ENCODE measurements around the gene CCDC174.
"Not testable (repeated sequence)": the region's sequence is repeated elsewhere in the genome, so short reads cannot be mapped to it uniquely, and the experiment has no call there.

Gene CCDC174

GRCh38 chr3:14651440-14652251 lies at the start of gene CCDC174:
Gene CCDC174, plus strand, starts transcription at chr3:14651762. Its CDS starts 75 bp downstream, at chr3:14651837.
- H3K9me3 Mint-ChIP-seq = no peaks in the 10 kb centered on the region
- H3K4me1 Mint-ChIP-seq = peaks cover 8 to 33% of the 10 kb centered on the region in 2 donors
- no peaks in the 10 kb centered on the region for H3K27me3 Mint-ChIP-seq
- ATAC-seq (replicated peaks) (peak; percentile 98), DNase-seq (peak; percentile 96)
- peaks cover 8 to 11% of the 10 kb centered on the region in 2 donors for H3K36me3 Mint-ChIP-seq
- peak within 1 kb of the TSS; percentile 95 to 97 for H3K4me3 Mint-ChIP-seq
- peak within 1 kb of the TSS; percentile 98 for H3K27ac Mint-ChIP-seq

DNA sequence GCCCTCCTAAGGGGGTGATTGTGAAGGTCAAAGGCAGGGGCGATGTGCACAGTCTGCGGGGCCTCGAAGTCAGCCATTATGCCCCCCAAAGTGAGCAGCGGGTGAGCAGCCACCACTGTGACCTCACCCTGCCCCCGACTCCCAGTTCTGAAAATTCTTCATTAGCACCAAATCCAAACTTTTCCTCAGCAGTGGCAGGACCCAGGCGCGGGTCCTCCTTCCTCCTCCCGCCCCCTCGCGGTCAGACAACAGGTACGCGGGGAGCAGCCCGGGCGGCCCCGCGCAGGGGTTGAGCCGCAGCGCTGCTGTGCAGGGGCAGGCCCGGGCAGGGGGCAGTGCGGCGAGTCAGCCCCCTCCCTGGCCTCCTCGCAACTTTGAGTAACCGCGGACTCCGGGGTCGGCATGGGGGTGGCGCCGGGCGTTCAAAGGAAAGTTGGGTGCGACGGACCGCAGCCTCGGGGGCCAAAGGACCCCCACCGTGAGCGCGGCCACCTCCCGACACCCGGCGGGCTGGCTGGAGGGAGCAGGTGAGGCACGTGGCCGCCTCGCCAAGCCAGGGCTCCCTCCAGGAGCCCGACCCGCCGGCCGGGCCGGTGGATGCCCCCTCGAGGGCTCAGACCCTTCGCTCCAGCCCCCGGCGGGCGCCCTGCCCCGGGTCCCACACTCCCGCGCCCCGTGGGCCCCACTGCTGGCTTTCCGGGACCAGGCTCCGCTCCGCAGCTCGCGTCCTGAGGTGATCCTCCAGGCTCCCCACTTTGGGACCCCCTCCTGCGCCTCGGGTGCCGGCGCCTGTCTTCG lies 49.4 kb upstream of the CCDC174 start:
- Mint-ChIP-seq H3K27me3 (peaks cover 65 to 81% of the 10 kb centered on the region in 2 donors), H3K4me1 (no peaks in the 10 kb centered on the region), H3K4me3 (no peak overlapping the region), H3K9me3 (peaks cover 8 to 13% of the 10 kb centered on the region in 2 donors), H3K36me3 (peaks cover 2 to 4% of the 10 kb centered on the region in 2 donors), H3K27ac (no peak overlapping the region)
- ATAC-seq (replicated peaks) = no peak
- no peak for DNase-seq

DNA sequence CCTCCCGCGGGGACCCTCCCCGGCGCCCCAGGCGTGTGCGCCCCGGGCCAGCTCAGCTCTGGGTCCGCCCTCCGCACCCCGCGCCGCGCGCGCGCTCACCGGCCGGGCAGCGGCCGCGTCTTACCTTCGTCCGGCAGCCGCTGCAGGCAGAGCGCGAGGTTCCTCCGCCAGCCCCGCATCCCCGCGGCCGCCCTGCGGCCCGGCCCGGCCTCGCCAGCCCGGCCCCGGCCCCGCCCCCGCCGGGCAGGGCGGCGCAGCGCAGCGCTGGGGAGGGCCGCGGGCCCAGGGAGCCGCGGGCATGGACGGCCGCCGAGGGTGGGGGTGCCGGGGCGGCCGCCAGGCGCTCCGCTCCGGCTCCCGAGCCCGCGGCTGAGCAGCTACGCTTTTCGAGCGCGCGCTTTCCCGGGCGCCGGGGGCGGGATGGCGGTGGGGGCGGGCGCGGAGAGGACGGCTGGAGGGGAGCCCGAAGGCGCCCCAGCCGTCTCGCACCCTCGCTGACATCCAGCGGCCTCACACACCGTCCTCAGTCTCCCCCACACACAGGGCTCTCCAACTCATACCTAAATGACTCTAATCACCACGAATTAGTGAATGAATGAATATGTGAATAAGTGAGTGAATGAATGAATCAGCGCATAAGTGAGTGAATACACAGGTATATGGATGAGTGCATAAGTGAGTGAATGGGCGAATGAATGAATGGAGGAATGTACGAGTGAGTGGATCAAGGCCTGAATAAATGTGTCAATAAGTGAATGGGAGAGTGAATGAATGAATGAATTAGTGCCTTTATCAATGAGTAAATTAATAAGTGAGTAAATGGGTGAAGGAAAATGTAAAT lies 48.5 kb upstream of the CCDC174 start:
- DNase-seq (no peak), ATAC-seq (replicated peaks) (no peak)
- Mint-ChIP-seq H3K27ac (no peak overlapping the region), H3K4me3 (no peak overlapping the region), H3K36me3 (peaks cover 2 to 4% of the 10 kb centered on the region in 2 donors), H3K4me1 (no peaks in the 10 kb centered on the region), H3K27me3 (peaks cover 64 to 84% of the 10 kb centered on the region in 2 donors), H3K9me3 (peaks cover 8 to 13% of the 10 kb centered on the region in 2 donors)

DNA sequence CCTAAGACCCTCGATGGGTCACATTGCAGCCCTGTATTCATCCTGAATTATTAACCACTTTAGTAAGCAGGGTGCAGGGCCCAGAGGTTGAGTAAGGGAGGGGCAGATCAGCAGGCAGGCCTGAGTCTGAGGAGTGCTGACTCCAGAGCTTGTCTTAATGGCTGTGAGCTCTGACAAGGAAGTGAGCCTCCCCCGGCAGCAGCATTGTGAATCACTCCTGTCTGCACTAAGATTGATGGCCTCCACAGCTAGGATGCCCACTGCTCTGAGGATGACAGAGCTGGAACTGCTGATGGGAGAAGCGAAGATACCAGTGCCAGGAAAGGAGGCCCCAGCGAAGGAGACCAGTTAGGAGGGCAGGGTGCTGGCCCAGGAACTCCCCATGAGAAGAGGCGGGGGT lies 46.5 kb upstream of the CCDC174 start:
- Mint-ChIP-seq H3K36me3 (peaks cover 2 to 4% of the 10 kb centered on the region in 2 donors), H3K4me3 (no peak overlapping the region), H3K4me1 (no peaks in the 10 kb centered on the region), H3K27ac (no peak overlapping the region), H3K27me3 (peaks cover 58 to 77% of the 10 kb centered on the region in 2 donors), H3K9me3 (peaks cover 2 to 4% of the 10 kb centered on the region in 2 donors)
- ATAC-seq (replicated peaks) (no peak), DNase-seq (no peak)

DNA sequence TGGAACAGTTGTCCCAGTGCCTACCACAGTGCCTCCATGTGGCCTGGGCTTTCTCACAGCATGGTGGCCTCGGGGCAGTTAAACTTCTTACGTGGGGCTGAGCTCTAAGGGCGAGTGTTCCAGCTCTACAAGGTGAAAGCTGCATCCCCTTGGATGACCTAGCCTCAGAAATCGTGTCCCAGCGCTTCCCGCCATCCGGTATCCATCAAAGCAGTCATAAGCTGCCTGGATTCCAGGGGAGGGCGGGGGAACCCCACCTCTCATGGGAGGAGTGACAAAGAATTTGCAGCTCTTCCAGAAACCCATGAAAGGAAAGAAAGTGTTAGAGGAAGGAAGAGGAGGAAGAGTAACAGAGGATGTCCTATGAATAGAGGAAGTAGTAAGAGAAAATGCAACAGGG lies 45.8 kb upstream of the CCDC174 start:
- Mint-ChIP-seq H3K36me3 (peaks cover 2 to 4% of the 10 kb centered on the region in 2 donors), H3K4me1 (no peaks in the 10 kb centered on the region), H3K27me3 (peaks cover 55 to 74% of the 10 kb centered on the region in 2 donors), H3K27ac (no peak overlapping the region), H3K9me3 (peaks cover 2 to 4% of the 10 kb centered on the region in 2 donors), H3K4me3 (no peak overlapping the region)
- DNase-seq (no peak), ATAC-seq (replicated peaks) (no peak)

- no peak overlapping the region for H3K4me3 Mint-ChIP-seq
- H3K4me1 Mint-ChIP-seq = no peaks in the 10 kb centered on the region
- no peak for DNase-seq
- H3K27ac Mint-ChIP-seq = no peak overlapping the region
- peaks cover 2 to 4% of the 10 kb centered on the region in 2 donors for H3K36me3 Mint-ChIP-seq
- H3K9me3 Mint-ChIP-seq = peaks cover 2 to 4% of the 10 kb centered on the region in 2 donors
- H3K27me3 Mint-ChIP-seq = peaks cover 45 to 65% of the 10 kb centered on the region in 2 donors
- no peak for ATAC-seq (replicated peaks)
These were observed 44.8 kb upstream of the CCDC174 start for GRCh38 chr3:14606669-14607339.

GRCh38 chr3:14608298-14608697 lies 43.3 kb upstream of the CCDC174 start:
- Mint-ChIP-seq H3K9me3 (peaks cover 2% of the 10 kb centered on the region in 2 donors), H3K27ac (no peak overlapping the region), H3K27me3 (peaks cover 47 to 65% of the 10 kb centered on the region in 2 donors), H3K36me3 (peaks cover under 1 to 2% of the 10 kb centered on the region in 2 donors), H3K4me3 (no peak overlapping the region), H3K4me1 (no peaks in the 10 kb centered on the region)
- ATAC-seq (replicated peaks) (no peak), DNase-seq (no peak)

DNA sequence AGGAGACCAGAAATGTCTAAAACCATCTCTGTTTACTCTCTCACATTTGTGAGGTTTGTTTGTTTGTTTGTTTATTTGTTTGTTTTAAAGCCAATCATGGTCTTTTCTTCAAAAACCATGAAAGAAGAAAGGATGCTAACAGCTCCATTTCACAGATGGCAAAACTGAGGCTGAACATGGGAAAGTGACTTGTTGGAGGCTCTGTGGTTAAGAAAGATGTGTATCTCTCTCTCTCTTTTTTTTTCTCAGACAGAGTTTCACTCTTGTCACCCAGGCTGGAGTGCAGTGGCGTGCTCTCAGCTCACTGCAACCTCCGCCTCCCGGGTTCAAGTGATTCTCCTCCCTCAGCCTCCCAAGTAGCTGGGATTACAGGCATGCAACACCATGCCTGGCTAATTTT lies 42.5 kb upstream of the CCDC174 start:
- not testable (repeated sequence) for H3K27ac Mint-ChIP-seq; H3K36me3 Mint-ChIP-seq; ATAC-seq (replicated peaks); H3K4me3 Mint-ChIP-seq; H3K9me3 Mint-ChIP-seq; H3K4me1 Mint-ChIP-seq; DNase-seq
- H3K27me3 Mint-ChIP-seq = peaks cover 43 to 61% of the 10 kb centered on the region in 2 donors

- H3K27ac Mint-ChIP-seq = no peak overlapping the region
- H3K9me3 Mint-ChIP-seq = no peaks in the 10 kb centered on the region
- H3K4me1 Mint-ChIP-seq = no peaks in the 10 kb centered on the region
- peaks cover 39 to 62% of the 10 kb centered on the region in 2 donors for H3K27me3 Mint-ChIP-seq
- DNase-seq = no peak
- no peak for ATAC-seq (replicated peaks)
- H3K36me3 Mint-ChIP-seq = no peaks in the 10 kb centered on the region
- H3K4me3 Mint-ChIP-seq = no peak overlapping the region
These were observed 42.1 kb upstream of the CCDC174 start for GRCh38 chr3:14609506-14609905.

DNA sequence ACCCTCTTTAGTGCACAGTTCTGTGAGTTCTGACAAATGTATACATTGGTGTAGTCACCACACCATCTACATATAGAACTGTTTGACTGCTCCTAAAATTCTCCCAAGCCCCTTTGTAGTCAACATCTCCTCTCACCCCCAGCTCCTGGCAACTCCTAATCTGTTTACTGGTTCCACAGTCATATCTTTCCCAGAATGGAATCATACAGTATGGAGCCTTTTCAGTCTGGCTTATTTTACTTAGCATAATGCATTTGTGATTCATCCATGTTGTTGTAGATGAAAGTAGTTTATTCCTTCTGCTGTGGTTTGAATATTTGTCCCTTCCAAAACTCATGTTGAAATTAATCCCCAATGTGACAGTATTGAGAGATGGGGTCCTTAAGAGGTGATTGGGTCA lies 41.6 kb upstream of the CCDC174 start:
- Mint-ChIP-seq H3K27ac (no peak overlapping the region), H3K4me1 (no peaks in the 10 kb centered on the region), H3K27me3 (peaks cover 38 to 59% of the 10 kb centered on the region in 2 donors), H3K4me3 (no peak overlapping the region), H3K36me3 (no peaks in the 10 kb centered on the region), H3K9me3 (no peaks in the 10 kb centered on the region)
- ATAC-seq (replicated peaks) (no peak), DNase-seq (no peak)

- DNase-seq = no peak
- no peak for ATAC-seq (replicated peaks)
- Mint-ChIP-seq H3K9me3 (no peaks in the 10 kb centered on the region), H3K27me3 (peaks cover 34 to 57% of the 10 kb centered on the region in 2 donors), H3K36me3 (no peaks in the 10 kb centered on the region), H3K27ac (no peak overlapping the region), H3K4me1 (no peaks in the 10 kb centered on the region), H3K4me3 (no peak overlapping the region)
These were observed 37.4 kb upstream of the CCDC174 start for GRCh38 chr3:14614189-14614588.

GRCh38 chr3:14614862-14615261 lies 36.7 kb upstream of the CCDC174 start:
- Mint-ChIP-seq H3K27me3 (peaks cover 36 to 62% of the 10 kb centered on the region in 2 donors), H3K4me1 (no peaks in the 10 kb centered on the region), H3K27ac (no peak overlapping the region), H3K4me3 (no peak overlapping the region), H3K36me3 (no peaks in the 10 kb centered on the region), H3K9me3 (no peaks in the 10 kb centered on the region)
- no peak for DNase-seq
- ATAC-seq (replicated peaks) = no peak

DNA sequence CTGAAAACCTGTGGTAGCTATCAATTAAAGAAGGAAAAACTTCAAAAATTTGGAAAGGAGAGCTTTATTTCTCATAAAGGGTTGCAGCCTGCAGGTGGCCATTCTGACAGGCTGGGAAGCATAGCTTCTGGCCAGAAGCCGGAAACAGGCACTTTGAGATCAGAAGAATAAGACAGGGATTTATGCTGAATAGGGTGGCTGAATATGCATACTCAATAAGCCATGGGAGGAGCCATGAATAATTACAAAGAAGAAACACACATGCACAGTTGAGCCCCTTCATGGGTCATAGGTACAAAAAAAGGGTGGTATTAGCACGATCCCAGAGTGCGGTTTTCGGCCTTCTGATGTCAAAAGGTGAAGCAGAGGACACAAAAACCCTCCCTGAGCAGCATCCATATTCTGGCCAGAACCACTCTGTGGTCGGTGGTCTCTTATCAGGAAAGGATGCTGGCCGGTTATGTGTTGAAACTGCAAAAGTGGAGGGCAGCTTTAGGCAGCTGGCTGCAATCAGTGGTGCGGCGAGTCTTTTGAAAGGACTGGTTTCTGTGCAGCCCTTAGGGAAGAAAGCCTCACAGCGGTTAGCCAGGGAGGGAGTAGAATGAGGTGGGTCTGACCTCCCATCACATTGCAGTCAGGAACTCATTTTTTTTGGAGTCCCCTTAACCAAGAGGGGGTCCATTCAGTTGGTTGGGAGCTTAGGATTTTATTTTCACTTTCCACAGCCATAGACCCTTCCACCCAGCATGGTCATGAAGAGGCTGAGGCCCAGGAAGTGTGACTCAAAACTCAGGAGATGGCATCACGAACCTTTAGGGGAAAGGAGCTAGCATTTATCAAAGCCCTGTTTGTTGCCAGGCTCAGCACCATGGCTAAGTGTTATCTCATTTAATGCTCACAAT lies 34.7 kb upstream of the CCDC174 start:
- ATAC-seq (replicated peaks) = no peak
- Mint-ChIP-seq H3K27ac (no peak overlapping the region), H3K27me3 (peaks cover 33 to 58% of the 10 kb centered on the region in 2 donors), H3K4me3 (no peak overlapping the region), H3K9me3 (no peaks in the 10 kb centered on the region), H3K36me3 (no peaks in the 10 kb centered on the region), H3K4me1 (no peaks in the 10 kb centered on the region)
- DNase-seq = no peak
